DOHH2 (cell line): Measurements from ENCODE around the gene FAM20C.

Experiments
- H3F3A ChIP-seq: fragments of 200-600 bp; sonication (generic), shearing (Covaris generic); 2 replicates; pipeline ENCODE4 v1.6.0; 2016; ENCODE audit warnings: antibody characterized with exemption, mild to moderate bottlenecking; ENCODE audit not compliant: control insufficient read depth, insufficient read depth
- H3K27ac ChIP-seq: fragments of 200-600 bp; sonication (generic); 2 replicates; pipeline ENCODE4 v1.5.1; 2014; ENCODE audit warnings: low read depth, mild to moderate bottlenecking, low read length, moderate library complexity
- H3K27me3 ChIP-seq: fragments of 200-600 bp; sonication (generic); 2 replicates; pipeline ENCODE4 v1.6.1; 2014; ENCODE audit warnings: mild to moderate bottlenecking, low read length, mixed read lengths; ENCODE audit not compliant: control insufficient read depth
- H3K36me3 ChIP-seq: fragments of 200-600 bp; sonication (generic); 2 replicates; pipeline ENCODE4 v1.6.1; 2014; ENCODE audit warnings: mild to moderate bottlenecking, low read length, moderate library complexity, mixed read lengths; ENCODE audit not compliant: control insufficient read depth
- H3K4me1 ChIP-seq: fragments of 200-600 bp; sonication (generic); 2 replicates; pipeline ENCODE4 v1.6.1; 2014; ENCODE audit warnings: mild to moderate bottlenecking, low read length, mixed read lengths; ENCODE audit not compliant: control insufficient read depth
- H3K4me2 ChIP-seq: fragments of 200-600 bp; sonication (generic); 2 replicates; pipeline ENCODE4 v1.6.0; 2014; ENCODE audit warnings: mild to moderate bottlenecking, low read length, moderate library complexity
- H3K4me3 ChIP-seq: fragments of 200-600 bp; sonication (generic); 2 replicates; pipeline ENCODE4 v1.5.1; 2014; ENCODE audit warnings: mild to moderate bottlenecking, low read length, mixed read lengths
- H3K79me2 ChIP-seq: fragments of 200-600 bp; sonication (generic); 2 replicates; pipeline ENCODE4 v1.6.1; 2014; ENCODE audit warnings: mild to moderate bottlenecking, low read length, mixed read lengths; ENCODE audit not compliant: control insufficient read depth
- H3K9me2 ChIP-seq: fragments of 200-600 bp; sonication (generic); replicated peaks from 2 replicates; pipeline ENCODE4 v1.6.1; 2014; ENCODE audit warnings: mild to moderate bottlenecking, low read length, mixed read lengths; ENCODE audit not compliant: control insufficient read depth
- H3K9me3 ChIP-seq: fragments of 200-600 bp; sonication (generic); 2 replicates; pipeline ENCODE4 v1.6.1; 2014; ENCODE audit warnings: antibody characterized with exemption, low read length, mixed read lengths; ENCODE audit not compliant: control insufficient read depth, insufficient read depth
- H4K20me1 ChIP-seq: fragments of 200-600 bp; sonication (generic); 2 replicates; pipeline ENCODE4 v1.6.0; 2014; ENCODE audit warnings: low read depth, mild to moderate bottlenecking, antibody characterized with exemption, low read length, moderate library complexity; ENCODE audit not compliant: control insufficient read depth, insufficient read depth
- EZH2phosphoT487 ChIP-seq: fragments of 200-600 bp; sonication (generic); IDR thresholded peaks from 2 replicates; pipeline ENCODE4 v1.6.1; 2017; ENCODE audit warnings: borderline replicate concordance, mild to moderate bottlenecking, antibody characterized with exemption, low read length, moderate library complexity, mixed read lengths
- TF ChIP-seq, protein P1 (sequence below): fragments of 200-600 bp; sonication (generic); IDR thresholded peaks from one replicate; pipeline ENCODE4 v1.5.1; 2014; ENCODE audit warnings: antibody characterized with exemption, mild to moderate bottlenecking, low read depth, low read length; ENCODE audit not compliant: poor library complexity, severe bottlenecking

Gene FAM20C

GRCh38 chr7:151346-152050 is 40.9 kb upstream of the FAM20C start:
- H3K4me2 ChIP-seq = no peak overlapping the region
- H3K4me1 ChIP-seq = peaks cover 17% of the 10 kb centered on the region
- H3K4me3 ChIP-seq = no peak overlapping the region
- H3K27ac ChIP-seq = no peak overlapping the region
- H3K36me3 ChIP-seq = peaks cover 17% of the 10 kb centered on the region
- no peaks in the 10 kb centered on the region for H3K79me2 ChIP-seq
- TF ChIP-seq EZH2phosphoT487 = no peak
- TF ChIP-seq, protein P1, sequence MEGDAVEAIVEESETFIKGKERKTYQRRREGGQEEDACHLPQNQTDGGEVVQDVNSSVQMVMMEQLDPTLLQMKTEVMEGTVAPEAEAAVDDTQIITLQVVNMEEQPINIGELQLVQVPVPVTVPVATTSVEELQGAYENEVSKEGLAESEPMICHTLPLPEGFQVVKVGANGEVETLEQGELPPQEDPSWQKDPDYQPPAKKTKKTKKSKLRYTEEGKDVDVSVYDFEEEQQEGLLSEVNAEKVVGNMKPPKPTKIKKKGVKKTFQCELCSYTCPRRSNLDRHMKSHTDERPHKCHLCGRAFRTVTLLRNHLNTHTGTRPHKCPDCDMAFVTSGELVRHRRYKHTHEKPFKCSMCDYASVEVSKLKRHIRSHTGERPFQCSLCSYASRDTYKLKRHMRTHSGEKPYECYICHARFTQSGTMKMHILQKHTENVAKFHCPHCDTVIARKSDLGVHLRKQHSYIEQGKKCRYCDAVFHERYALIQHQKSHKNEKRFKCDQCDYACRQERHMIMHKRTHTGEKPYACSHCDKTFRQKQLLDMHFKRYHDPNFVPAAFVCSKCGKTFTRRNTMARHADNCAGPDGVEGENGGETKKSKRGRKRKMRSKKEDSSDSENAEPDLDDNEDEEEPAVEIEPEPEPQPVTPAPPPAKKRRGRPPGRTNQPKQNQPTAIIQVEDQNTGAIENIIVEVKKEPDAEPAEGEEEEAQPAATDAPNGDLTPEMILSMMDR = no peak
- no peaks in the 10 kb centered on the region for H3K9me2 ChIP-seq
- peaks cover 19% of the 10 kb centered on the region for H3K9me3 ChIP-seq
- no peaks in the 10 kb centered on the region for H4K20me1 ChIP-seq
- H3K27me3 ChIP-seq = no peaks in the 10 kb centered on the region
- H3F3A ChIP-seq = no peaks in the 10 kb centered on the region

- Histone ChIP-seq H3K27ac (no peak overlapping the region), H3K4me2 (no peak overlapping the region), H3F3A (no peaks in the 10 kb centered on the region), H3K9me2 (no peaks in the 10 kb centered on the region), H4K20me1 (no peaks in the 10 kb centered on the region), H3K36me3 (peaks cover 7% of the 10 kb centered on the region), H3K79me2 (no peaks in the 10 kb centered on the region), H3K4me1 (peaks cover 17% of the 10 kb centered on the region), H3K9me3 (peaks cover 16% of the 10 kb centered on the region), H3K27me3 (no peaks in the 10 kb centered on the region), H3K4me3 (no peak overlapping the region)
- TF ChIP-seq EZH2phosphoT487 = no peak
- TF ChIP-seq, protein P1 = no peak
Observed at GRCh38 chr7:152702-153391, 39.5 kb upstream of the FAM20C start.

GRCh38 chr7:153604-154003 is 38.8 kb upstream of the FAM20C start:
- no peaks in the 10 kb centered on the region for H3K27me3 ChIP-seq
- no peak overlapping the region for H3K4me2 ChIP-seq
- H3K9me2 ChIP-seq = no peaks in the 10 kb centered on the region
- H3K79me2 ChIP-seq = no peaks in the 10 kb centered on the region
- no peaks in the 10 kb centered on the region; the same call in 1 of the 2 replicates for H3K36me3 ChIP-seq
- H3F3A ChIP-seq = no peaks in the 10 kb centered on the region
- no peak overlapping the region for H3K4me3 ChIP-seq
- H4K20me1 ChIP-seq = no peaks in the 10 kb centered on the region
- H3K9me3 ChIP-seq = peaks cover 9% of the 10 kb centered on the region; the same call in 1 of the 2 replicates
- H3K27ac ChIP-seq = no peak overlapping the region
- no peak for TF ChIP-seq EZH2phosphoT487
- TF ChIP-seq, protein P1 = no peak
- peaks cover 10% of the 10 kb centered on the region for H3K4me1 ChIP-seq
